ENCODE measurements around the gene MPG. TPM values are rescaled to one million over a fixed set of nuclear protein-coding genes. Genes with fewer than 3 reads are reported as not detected.

MPG gene
- total and polyA plus RNA-seq, 2 of the 8 experiments (the other 6 are each of a cell fraction or from before 2014, with no cell fraction given), result 37.6 to 83.7 TPM

GRCh38 chr16:66309-67182, 11.5 kb upstream of the MPG start (continued):
- TF ChIP-seq, protein P1, sequence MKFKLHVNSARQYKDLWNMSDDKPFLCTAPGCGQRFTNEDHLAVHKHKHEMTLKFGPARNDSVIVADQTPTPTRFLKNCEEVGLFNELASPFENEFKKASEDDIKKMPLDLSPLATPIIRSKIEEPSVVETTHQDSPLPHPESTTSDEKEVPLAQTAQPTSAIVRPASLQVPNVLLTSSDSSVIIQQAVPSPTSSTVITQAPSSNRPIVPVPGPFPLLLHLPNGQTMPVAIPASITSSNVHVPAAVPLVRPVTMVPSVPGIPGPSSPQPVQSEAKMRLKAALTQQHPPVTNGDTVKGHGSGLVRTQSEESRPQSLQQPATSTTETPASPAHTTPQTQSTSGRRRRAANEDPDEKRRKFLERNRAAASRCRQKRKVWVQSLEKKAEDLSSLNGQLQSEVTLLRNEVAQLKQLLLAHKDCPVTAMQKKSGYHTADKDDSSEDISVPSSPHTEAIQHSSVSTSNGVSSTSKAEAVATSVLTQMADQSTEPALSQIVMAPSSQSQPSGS (IDR thresholded peaks at IDR 0.05; ENCODE audit: low read length), result no peak
- TF ChIP-seq RFX5 (IDR thresholded peaks at IDR 0.05; ENCODE audit: borderline replicate concordance, low read depth, low read length) (no peak), HDAC6 (IDR thresholded peaks at IDR 0.05; ENCODE audit: low read depth, low read length) (no peak), SIX5 (IDR thresholded peaks at IDR 0.05; ENCODE audit: low read depth, low read length) (no peak), CREB1 (IDR thresholded peaks at IDR 0.05) (no peak), GABPA (IDR thresholded peaks at IDR 0.05; ENCODE audit: borderline replicate concordance, insufficient read depth, low read length) (no peak)

All from H1 (cell line).